CD4-positive, alpha-beta T cell treated with Interleukin-10 for 1 hour (primary cell): Measurements from ENCODE around the gene USP40.
"Not testable (repeated sequence)": the region's sequence is repeated elsewhere in the genome, so short reads cannot be mapped to it uniquely, and the experiment has no call there.

Source experiments
- DNase-seq: peaks from one replicate; pipeline ENCODE4 v3.0.0-alpha.2; 2020

USP40 gene

DNA sequence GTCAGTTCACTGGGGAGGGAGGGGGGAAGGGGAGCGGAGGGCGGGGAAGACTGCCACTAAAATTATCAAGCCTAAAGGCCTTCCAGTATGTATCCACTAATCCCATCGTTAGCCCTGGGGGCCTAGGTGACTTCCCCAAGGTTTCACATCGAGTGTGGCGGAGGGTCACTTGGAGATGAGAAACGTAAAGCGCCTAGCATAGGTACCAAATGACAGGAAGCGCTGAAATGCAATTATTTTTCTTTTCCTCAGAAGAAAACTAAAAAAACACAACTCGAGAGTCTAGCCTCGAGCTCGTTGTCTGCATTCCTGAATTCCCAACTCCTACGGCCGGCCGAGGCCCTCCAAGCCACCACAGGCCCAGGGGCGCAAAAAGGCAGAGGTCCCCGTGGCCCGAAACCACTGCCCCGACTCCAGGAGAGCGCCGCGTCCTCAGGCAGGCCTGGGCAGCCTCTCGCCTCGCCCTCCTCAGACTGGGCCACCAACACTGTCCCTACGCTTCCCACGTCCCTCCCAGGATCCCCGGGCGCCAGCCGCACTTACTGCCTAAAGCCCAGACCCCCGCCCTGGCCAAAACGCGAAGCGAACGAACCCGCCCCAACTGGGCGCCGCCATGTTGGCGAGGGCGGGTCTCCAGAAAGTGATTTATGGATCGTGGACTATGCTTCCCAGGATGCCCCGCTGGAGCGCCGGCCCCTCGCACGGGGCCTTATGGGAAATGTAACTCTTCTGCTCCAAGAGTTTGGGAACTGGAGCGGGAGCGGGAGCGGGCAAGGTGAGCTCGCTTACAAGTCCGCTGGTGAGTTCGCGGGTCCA, at the start of gene USP40:
USP40 (minus strand) TSS at position 642 of the 816 bp plus-strand sequence. CDS start 1,228 bp downstream, outside the sequence.
- peak; percentile 49 for DNase-seq

- DNase-seq: no peak
Measured at GRCh38 chr2:233611284-233611683, 44.7 kb upstream of the USP40 start.

- DNase-seq: no peak
Measured at GRCh38 chr2:233605680-233606079, 39.1 kb upstream of the USP40 start.

- no peak for DNase-seq
Measured at GRCh38 chr2:233604826-233605225, 38.2 kb upstream of the USP40 start.

- DNase-seq: no peak
Measured at GRCh38 chr2:233603520-233603919, 36.9 kb upstream of the USP40 start.

DNA sequence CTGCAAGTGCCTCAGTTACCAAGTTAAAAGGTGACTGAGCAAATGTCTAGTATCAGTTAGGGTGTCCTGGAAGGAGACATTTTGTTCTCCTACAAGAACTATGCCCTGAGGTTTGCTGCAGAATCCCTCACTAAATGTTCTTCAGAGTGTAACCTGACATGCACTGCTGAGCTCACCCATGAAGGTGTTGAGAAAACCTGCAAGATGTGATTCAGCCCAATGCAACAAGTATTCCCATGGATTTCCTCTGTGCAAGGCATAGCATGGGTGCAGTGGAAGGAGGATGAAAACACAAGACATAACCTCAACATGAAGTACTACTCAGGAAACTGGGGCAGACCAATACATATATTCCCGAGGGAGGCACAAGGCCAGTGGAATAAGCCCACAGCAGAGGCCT, 35.5 kb upstream of the USP40 start:
- no peak for DNase-seq

- DNase-seq: no peak
Measured at GRCh38 chr2:233600386-233600785, 33.8 kb upstream of the USP40 start.

DNA sequence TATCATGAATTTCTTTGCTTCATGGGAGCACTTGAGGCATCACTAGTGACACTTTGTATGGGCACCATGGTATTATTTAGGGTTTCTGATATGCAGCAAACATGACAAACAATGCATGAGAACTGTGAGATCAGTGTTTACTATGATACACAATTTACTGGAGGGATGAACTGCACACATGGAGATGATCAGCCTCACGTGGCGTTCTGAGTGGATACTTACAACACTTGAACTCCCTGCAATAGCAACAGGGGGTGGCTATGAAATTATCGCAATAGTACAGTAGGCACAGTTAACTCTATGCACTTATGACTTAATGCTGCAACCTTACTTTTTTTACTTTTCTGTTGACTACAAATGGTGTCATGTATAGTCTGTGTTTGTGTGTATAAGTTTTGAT, 32.4 kb upstream of the USP40 start:
- DNase-seq: no peak

GRCh38 chr2:233597522-233597921, 30.9 kb upstream of the USP40 start:
- DNase-seq: no peak

- DNase-seq: no peak
Measured at GRCh38 chr2:233593201-233593600, 26.6 kb upstream of the USP40 start.

GRCh38 chr2:233592706-233593105, 26.1 kb upstream of the USP40 start:
- not testable (repeated sequence) for DNase-seq

- DNase-seq: no peak
Measured at GRCh38 chr2:233588400-233588799, 21.8 kb upstream of the USP40 start.

DNA sequence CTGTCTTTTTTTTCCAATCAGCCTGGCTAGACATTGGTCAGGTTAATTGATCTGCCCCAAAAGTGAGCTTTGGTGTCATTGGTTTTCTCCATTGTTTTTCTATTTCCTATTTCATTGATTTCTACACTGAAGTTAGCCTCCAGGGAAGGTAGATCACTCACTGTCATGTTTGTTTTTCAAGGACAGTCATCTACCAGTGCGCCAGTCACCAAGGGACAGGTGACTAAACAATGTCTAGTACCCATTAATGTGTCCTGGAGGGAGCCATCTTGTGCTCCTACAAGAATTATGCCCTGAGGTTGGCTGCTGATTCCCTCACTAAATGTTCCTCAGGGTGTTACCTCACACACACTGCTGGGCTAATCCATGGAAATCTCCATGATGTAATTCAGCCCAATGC, 17.6 kb upstream of the USP40 start:
- DNase-seq: no peak

DNA sequence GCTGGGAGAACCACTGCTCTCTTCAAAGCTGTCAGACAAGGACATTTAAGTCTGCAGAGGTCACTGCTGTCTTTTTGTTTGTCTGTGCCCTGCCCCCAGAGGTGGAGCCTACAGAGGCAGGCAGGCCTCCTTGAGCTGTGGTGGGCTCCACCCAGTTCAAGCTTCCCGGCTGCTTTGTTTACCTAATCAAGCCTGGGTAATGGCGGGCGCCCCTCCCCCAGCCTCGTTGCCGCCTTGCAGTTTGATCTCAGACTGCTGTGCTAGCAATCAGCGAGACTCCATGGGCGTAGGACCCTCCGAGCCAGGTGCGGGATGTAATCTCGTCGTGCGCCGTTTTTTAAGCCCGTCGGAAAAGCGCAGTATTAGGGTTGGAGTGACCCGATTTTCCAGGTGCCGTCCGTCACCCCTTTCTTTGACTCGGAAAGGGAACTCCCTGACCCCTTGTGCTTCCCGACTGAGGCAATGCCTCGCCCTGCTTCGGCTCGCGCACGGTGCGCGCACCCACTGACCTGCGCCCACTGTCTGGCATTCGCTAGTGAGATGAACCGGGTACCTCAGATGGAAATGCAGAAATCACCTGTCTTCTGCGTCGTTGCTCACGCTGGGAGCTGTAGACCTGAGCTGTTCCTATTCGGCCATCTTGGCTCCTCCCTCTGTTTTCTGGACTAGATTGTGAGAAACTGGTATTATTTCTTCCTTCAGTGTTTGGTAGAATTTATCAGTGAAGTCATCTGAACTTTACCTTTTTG, 16.8 kb upstream of the USP40 start:
- DNase-seq: not testable (repeated sequence)

GRCh38 chr2:233577341-233577740, 10.8 kb upstream of the USP40 start:
- not testable (repeated sequence) for DNase-seq

- no peak for DNase-seq
Measured at GRCh38 chr2:233572468-233572867, 5.9 kb upstream of the USP40 start.

DNA sequence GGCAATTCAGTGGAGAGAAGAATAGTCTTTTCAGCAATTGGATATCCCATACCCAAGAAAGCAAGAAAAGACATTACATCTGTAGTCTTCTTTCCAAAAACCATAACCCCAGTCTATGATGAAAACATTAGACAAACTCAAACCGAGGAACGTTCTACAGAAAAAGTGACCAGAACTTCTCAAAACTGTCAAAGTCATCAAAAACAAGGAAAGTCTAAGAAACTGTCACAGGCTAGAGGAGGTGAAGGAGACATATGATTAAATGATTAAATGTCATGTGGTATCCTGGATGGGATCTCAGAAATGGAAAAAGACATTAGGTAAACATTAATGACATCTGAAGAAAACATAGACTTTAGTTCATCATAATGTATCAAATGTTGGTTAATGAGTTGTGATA, 4.9 kb upstream of the USP40 start:
- DNase-seq: no peak

GRCh38 chr2:233571001-233571400, 4.4 kb upstream of the USP40 start:
- no peak for DNase-seq

GRCh38 chr2:233565685-233566140, 869 bp downstream of the USP40 start:
- DNase-seq: no peak

DNA sequence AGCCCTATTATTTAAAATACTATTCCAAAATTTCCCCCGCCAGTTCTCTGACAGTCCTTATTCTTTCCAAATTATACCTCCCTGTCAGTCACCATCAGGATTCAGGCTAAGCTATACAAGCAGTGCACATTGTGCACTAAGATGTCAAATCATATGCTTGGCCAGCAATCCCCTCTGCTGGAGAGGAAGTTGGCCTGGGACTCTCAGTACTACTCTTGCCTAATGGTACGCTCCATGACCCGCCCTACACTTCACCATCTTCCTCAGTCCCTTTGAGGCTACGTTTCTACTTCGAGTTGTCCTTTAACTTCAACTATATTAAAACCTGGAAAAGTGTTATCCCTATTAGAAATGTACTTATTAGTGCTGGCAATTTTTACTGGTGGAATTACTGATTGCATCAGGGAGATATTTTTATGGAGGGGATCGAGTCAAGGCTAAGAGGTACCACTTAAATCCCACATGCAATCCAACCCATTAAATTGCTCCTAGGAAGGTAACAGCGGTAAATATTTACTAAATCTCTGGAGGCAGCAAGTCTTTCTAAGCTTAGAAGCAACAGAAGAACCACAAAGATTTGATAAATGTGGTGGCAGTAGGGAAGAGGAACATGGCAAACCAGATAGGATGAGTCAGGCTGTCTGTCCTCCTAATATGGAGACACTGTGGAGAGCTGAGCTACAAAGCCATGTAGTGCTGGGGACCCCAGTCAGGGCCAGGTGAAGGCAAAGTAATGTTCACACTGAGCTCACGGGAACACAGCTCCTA, 2.7 kb downstream of the USP40 start:
- no peak for DNase-seq

DNA sequence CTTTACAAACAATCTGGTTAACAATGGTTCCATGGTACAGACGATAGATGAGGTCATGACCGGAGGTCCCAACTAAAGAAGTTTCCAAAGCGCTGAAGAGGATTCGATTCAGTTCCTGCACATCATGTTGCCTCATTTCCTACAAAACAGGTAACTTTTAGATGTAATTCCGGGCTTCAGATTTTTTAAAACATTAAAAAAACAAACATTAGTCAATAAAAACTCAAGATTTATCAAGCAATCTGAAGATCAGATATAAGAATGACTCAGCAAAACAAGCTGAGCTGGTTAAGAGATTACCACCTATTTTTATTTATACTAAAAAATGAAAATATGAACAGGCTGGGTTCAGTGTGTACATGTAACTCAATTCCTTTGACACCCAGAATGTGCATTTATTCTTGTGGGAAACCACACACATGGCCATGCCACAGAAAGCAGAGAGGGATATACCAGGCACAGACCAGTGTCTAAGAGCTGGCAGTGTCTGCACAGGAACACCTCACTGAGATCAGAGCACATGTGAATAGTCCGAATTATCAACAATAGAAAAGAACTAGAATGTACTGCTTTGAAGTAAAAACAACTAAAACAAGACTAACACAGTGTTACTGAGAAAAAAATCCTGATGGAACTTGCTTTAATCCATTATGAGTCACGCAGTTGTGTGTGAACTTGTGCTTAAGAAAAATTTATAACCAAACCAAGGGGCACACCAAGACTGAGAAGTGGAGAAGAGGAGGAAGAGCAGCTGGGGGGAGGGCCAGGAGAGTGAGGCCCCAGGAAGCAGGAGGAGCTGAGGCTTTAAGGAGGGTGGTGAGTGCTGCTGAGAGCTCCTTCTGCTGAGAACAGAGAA, 9.5 kb downstream of the USP40 start:
- DNase-seq: no peak

GRCh38 chr2:233553366-233553765, 13.2 kb downstream of the USP40 start:
- DNase-seq: no peak
